GM10266 (cell line): ENCODE results near the gene RBBP4.

ENCODE experiments used
- DNase-seq: peaks from one replicate; pipeline ENCODE4 v3.0.0; 2012; ENCODE audit errors: extremely low spot score
- TF ChIP-seq, protein P1 (sequence below): IDR thresholded peaks from 2 replicates; pipeline ENCODE4 v1.5.1; 2012; ENCODE audit warnings: mild to moderate bottlenecking, low read depth; ENCODE audit not compliant: control insufficient read depth, insufficient read depth; ENCODE audit errors: missing control alignments

RBBP4 gene

DNA sequence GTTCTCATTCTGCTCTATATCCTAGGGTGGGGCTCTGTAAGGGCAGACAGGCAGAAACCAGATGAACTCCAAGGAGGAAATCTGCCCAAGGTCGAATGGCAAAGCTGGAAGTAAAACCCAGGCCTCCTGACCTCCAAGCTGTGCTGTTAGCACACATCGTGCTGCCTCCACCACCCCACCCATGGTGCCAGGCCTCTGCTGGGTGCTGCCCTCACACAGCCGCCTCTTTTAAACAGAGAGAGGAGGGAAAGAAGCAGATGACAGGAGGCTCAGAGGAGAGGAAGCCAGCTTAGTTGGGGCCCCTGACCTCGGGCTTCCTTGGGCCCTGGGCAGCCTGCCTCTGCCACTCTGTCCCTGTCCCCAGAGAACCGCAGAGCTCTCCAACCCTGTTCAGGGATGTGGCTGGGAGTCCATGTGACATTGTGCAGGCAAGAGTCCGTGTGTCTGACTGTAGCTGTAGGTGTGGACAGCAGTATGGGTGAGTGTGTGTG is 50.5 kb downstream of the RBBP4 start:
- DNase-seq, result no peak
- TF ChIP-seq, protein P1, sequence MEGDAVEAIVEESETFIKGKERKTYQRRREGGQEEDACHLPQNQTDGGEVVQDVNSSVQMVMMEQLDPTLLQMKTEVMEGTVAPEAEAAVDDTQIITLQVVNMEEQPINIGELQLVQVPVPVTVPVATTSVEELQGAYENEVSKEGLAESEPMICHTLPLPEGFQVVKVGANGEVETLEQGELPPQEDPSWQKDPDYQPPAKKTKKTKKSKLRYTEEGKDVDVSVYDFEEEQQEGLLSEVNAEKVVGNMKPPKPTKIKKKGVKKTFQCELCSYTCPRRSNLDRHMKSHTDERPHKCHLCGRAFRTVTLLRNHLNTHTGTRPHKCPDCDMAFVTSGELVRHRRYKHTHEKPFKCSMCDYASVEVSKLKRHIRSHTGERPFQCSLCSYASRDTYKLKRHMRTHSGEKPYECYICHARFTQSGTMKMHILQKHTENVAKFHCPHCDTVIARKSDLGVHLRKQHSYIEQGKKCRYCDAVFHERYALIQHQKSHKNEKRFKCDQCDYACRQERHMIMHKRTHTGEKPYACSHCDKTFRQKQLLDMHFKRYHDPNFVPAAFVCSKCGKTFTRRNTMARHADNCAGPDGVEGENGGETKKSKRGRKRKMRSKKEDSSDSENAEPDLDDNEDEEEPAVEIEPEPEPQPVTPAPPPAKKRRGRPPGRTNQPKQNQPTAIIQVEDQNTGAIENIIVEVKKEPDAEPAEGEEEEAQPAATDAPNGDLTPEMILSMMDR, result no peak

DNA sequence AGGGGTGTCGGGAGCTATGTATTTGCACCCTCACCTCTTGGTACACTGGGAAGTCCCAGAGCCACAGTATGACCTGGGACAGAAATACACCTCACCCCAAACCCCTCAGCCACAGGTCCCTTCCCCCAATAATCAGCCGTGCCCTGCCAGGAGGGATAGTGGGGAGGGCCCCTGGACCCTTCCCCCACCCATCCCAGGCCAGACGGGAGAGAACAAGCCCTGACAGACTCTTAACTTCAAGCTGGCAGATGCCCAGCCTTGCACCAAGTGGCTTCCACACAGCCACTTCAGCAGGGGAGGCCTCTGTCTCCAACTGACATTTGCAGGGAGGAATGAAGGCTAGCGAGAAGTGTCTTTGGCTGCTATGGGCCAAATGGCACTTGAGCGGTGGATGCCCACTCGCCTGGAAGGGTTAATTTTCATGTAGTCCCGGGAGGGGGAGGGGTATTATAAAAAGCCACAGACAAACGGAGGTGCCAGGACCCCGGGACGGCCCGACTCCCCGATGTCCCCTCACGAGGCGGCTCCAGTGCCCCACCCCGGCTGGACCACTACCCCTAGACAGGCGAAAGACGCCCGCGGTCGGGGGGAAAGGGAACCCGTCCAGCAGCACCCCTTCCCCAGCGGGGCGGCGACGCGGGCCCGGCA is 51.1 kb downstream of the RBBP4 start:
- TF ChIP-seq, protein P1, result no peak
- DNase-seq, result no peak

DNA sequence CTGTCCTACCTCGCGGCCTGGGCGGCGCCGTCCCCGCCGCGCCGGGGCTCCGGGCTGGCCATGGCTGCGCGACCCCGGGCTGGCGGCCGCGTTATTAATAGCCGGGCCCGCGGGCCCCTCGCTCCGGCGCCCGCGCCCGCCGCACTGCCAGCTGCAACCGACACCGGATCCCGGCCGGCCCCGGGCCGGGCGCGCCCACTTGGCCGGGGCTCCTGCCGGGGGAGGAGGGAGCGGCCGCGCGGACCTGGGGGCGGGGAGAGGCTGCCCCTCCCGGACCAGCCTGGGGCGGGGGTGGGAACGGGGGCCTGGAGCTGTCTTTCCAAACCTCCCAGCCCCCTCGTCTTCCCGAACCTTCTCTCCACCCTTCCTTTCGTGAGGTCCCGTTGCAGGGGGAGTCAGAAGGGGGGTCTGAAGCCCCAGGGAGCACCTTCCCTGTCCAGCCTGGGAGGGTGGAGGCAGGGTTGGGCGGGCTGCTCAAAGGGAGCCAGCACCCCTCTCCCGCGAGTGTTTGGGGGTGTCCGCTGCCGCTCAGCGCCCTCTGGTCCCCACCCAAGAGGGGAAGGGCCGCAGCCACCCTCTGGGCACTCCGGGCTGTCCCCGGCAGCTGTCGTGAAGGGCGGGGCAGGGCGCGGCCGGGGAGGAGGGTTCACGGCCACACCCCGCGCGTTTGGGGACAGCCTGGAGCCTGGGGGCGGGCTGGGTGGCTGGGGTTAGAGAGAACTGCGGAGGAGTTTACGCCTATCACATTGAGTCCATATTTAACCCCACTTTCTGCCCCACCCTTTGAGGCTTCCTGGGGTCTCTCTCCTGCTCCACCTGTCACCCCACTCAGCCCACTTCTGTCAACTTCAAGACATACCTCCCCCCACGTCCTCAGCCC is 51.8 kb downstream of the RBBP4 start, which contains the start of gene SYNC:
Gene SYNC, minus strand, starts transcription at position 172 of the 880 bp plus-strand sequence. Its CDS starts 110 bp downstream, at position 62.
- peak; percentile 71 for DNase-seq
- TF ChIP-seq, protein P1, result no peak

DNA sequence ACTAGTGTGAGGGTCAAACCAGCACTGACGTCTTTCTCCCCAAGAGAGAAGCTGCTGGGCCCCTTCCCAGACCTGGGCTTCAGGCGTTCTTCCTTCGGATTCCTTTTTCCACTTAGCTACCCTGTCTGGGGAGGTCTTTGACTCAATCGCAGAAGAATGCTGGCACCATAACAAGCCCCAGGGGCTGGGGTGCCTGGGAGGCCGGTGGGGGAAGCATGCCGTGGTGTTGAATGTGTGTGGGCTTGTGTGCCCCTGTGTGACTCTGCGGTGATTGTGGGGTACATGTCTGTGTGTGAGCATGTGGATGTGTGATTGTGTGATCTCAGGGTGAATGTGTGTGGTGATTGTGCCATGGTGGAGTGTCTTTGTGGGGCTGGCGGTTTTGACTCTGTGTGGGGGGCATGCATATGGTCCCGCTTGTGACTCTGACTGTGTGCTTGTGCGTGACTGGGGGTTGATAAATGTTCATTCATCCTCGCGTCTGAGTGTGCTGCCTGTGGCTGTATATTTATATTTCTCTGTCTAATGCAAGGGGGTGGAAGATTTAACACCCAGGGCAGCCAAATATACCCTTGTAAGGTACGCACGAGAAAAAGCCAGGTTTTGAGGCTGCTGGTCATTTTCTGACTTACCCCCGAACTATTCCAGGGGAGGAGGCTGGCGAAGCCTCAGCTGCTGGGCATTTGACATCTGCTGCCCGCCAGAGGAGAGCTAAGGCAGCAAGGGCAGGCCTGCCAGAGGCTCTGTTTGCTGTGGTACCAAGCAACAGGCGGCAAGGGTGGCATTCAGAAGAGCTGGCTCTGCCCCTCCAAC is 52.7 kb downstream of the RBBP4 start:
- TF ChIP-seq, protein P1, result no peak
- no peak for DNase-seq

DNA sequence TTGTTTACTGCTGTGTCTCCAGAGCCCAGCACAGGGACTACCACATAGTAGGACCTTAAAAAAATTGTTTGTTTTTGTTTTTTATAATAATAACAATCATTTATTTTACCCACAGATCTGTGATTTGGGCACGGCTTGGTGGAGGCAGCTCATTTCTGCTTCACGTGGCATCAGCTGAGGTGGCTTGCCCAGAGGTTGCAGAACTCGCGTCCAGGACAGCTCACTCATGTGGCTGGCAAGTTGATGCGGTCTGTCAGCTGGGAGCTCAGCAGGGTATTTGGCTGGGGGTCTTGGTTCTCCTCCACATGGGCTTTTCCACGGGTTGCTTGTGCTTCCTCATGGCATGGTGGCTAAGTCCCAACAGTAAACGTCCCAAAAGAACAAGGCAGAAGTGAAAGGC is 54.5 kb downstream of the RBBP4 start:
- DNase-seq, result no peak
- TF ChIP-seq, protein P1, result no peak

DNA sequence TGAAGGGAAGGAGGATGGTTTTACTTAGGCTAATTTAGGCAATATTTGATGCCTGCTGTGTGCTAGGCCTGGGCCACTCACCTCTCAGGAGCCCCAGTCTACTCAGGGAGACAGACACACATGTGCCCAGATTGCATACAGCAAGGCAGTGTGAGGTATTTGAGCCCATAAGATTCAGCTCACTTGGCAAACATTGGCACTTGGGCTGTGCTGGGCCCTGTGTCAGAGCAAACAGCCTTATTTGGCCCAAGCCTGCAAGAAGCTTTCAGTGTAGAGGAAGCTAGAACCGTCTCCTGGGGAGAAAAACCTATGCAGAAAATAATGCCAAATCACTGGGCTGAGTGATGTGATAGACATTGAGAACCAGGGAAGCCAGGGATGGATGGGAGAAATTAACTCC is 55.5 kb downstream of the RBBP4 start:
- no peak for DNase-seq
- TF ChIP-seq, protein P1, result no peak
